ENCODE data around the gene DNAI1.

GRCh38 chr9:34491596-34491995 is 33.0 kb downstream of the DNAI1 start:
- TF ChIP-seq CTCF (IDR thresholded peaks at IDR 0.05) (no peak), POLR2AphosphoS5 (IDR thresholded peaks at IDR 0.05; ENCODE audit: low read depth, low read length) (no peak), TCF7L2 (IDR thresholded peaks at IDR 0.05; ENCODE audit: low read depth, low read length) (no peak), REST (IDR thresholded peaks at IDR 0.05; ENCODE audit: insufficient read depth in 1 of 2, low read depth in 2 of 2, low read length in 1 of 2) (no peak)
